GM18508 (cell line): ENCODE results near the gene SLC29A2.
"Not testable (repeated sequence)": the region's sequence is repeated elsewhere in the genome, so short reads cannot be mapped to it uniquely, and the experiment has no call there.

ENCODE experiments used
- ATAC-seq: cut with Tn5 transposase; IDR thresholded peaks from one replicate; pipeline ENCODE4 v1.9.1; 2021; ENCODE audit warnings: moderate number of reproducible peaks; ENCODE audit not compliant: insufficient read depth, unreplicated experiment

The SLC29A2 gene

DNA sequence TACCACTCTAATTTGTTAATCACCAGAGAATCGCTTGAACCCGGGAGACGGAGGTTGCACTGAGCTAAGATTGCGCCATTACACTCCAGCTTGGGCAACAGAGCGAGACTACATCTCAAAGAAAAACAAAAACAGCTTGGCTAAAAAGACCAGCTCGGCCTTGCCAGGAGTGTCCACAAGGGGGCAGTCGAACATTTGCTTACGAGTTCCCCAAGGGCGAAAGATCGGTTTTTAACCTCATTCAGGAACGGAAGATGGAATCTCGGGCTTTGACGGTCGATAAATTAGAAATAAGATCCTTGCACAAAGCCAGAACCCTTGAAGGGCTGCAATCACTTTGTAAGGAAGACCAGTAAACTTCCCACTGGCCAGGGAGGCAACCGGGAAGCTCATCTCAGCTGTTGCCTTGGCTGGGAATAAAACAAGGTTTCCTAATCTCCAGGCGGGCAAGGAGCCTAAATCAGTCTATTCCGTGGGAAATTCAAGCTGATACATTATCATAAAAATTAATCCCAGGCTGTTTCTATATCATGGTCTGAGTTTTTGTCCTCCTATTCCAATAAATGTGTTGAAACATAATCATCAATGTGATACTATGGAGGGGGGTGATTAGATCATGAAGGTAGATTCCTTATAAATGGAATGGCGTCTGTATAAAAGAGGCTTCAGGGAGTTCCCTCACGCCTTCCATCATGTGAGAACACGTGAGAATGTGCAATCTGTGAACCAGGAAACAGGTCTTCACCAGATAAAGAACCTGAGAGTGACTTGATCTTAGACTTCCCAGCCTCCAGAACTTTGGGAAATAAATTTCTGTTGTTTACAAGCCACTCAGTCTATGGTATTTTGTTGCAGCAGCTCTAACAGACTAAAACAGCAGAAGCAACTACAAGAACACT lies 14.9 kb upstream of the SLC29A2 start:
- ATAC-seq, result no peak

DNA sequence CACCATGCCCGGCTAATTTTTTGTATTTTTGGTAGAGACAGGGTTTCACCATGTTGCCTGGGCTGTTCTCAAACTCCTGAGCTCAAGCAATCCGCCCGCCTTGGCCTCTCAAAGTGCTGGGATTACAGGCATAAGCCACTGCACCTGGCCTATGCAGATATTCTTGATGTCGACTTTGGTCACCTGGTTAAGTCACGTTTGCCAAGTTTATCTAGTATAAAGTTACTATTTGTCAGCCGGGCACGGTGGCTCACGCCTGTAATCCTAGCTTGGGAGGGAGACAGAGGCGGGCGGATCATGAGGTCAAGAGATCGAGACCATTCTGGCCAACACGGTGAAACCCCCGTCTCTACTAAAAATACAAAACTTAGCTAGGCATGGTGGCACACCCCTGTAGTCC lies 12.8 kb upstream of the SLC29A2 start:
- ATAC-seq, result not testable (repeated sequence)

- ATAC-seq, result not testable (repeated sequence)
Observed at GRCh38 chr11:66380264-66380663, 8.7 kb upstream of the SLC29A2 start.

DNA sequence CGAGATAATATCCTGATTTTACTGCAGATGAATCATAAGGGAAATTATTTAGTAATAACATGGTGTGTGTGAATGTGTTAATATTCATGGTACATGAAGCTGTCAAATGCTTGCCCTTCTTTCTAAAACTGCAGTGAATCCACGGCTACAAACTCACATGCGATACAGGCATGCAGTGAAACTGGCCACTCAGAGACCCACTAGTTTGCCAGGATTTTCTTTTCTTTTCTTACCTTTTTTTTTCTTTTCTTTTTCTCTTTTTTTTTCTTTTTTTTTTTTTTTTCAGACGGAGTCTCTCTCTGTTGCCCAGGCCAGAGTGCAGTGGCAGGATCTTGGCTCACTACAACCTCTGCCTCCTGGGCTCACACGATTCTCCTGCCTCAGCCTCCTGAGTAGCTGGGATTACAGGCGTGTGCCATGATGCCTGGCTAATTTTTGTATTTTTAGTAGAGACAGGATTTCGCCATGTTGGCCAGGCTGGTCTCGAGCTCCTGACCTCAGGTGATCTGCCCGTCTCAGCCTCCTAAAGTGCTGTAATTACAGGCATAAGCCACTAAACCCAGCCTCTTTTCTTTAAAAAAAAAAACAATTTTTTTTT lies 2.2 kb upstream of the SLC29A2 start:
- ATAC-seq, result not testable (repeated sequence)

DNA sequence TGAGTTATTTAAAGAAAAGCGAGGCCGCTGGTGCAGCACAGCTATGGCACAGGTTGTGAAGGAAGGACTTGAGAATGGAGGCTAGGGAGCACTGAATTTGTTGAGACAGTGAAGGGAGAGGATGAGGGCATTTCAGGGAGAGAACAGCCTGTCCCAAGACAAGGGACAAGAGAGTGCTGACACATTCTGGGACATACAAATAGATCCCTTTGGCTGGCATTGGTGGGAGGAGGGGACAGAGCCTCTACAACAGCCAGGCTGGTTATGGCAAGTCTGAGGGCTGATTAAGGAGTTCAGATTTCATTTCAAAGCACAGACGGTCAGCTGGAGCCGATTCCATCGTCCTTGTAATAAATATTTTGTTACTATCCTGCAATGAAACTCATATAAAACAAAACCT lies 1.7 kb upstream of the SLC29A2 start:
- no peak for ATAC-seq

DNA sequence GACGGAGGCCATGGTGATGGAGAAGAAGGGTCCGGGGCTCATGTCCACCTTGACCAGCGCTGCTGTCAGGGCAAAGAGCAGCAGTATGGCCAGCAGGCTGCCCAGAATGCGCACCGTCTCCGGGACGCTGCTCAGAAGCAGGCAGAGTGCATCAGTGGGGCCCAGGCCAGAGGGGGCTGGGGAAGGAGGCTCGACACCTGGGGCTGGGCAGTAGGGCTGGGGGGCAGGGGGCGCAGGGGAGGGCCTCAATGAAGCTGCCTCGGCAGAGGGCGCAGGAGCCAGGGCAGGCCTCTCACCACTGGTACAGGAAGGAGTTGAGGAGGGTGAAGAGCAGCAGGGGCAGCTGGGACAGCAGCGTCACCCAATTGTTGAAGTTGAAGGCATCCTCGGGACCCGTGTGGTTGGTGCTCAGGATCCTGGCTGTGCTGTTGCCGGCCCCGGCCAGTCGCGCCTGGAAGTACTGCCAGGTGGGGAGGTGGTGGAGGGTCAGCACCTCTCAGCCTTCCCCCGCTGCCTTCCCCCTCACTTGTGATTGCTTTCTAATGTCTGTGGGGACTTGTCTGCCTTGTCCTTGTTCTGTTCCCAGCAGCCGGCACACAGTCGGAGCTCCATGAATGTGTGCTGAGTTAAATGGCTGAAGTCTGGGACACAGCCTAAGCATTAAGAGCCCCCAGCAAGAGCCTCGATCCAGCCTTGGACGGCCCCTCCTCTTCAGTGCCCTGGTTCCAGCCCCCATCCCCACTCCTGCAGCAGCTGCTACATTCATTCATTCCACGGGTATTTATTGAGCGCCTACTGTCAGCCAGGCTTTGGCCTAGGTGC lies 2.3 kb downstream of the SLC29A2 start:
- no peak for ATAC-seq

DNA sequence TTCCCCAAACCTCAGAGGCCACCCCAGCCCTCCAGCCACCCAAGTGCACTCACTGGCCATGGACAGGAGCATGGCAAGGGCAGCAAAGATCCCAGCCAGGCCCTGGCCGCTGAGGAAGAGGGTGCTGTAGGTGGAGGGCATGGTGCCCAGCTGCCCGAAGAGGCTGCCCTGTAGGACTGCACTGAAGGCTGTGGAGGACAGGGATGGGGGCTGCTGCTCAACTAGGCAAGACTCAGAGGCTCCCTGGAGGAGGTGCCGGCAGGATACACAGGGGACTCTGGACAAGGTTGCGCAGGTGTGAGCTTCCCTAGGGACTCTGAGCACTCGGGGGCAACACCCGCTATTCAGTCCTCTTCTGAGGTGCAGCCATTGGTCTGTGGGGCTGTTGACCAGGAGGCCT lies 3.1 kb downstream of the SLC29A2 start:
- ATAC-seq, result no peak

- ATAC-seq, result no peak
Observed at GRCh38 chr11:66367561-66368312, 3.8 kb downstream of the SLC29A2 start.

DNA sequence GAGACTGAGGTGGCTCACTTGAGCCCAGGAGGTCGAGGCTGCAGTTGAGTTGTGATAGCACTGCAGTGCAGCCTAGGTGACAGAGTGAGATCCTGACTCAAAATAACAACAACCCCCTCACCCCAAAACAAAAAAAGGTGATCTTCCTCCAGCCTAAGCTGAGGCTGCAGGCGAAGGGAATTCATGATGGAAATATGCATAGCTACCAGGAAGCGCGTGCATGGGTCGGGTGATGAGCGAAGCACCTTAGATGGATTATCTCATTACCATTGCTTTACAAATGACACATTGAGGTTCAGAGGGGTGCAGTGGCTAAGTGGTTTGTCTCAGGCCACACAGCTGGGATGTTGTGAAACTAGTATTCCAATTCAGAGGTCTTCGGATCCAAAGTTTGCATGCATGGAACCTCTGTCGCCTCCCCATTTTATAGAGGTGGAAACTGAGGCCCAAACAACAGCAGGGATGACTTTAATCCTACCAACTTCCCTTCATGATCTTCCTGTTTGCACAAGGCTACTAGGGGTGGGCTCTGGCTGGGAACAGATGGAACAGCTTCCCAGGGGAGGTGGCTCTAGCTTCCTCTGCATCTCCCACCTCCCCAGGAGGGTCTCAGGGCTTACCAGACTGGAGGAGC lies 4.6 kb downstream of the SLC29A2 start:
- ATAC-seq, result no peak

GRCh38 chr11:66365711-66366619 lies 5.6 kb downstream of the SLC29A2 start:
- no peak for ATAC-seq

DNA sequence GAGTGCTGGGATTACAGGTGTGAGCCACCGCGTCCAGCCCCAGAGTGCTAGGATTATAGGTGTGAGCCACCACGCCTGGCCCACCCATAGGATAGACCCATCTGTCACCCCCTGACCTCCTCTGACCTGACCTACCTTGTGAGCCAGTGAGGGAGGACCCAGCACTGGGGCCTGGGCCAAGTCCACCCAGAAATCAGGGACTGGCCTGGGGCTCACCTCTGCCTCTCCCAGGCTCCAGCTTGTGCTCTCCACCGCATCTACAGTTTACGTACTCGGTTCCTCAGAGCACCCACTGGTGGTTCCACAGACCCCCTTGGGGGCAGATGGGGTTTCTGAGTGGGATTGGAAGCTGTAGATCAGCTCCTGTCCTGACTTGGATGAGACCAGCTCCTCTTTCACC lies 6.4 kb downstream of the SLC29A2 start:
- no peak for ATAC-seq

DNA sequence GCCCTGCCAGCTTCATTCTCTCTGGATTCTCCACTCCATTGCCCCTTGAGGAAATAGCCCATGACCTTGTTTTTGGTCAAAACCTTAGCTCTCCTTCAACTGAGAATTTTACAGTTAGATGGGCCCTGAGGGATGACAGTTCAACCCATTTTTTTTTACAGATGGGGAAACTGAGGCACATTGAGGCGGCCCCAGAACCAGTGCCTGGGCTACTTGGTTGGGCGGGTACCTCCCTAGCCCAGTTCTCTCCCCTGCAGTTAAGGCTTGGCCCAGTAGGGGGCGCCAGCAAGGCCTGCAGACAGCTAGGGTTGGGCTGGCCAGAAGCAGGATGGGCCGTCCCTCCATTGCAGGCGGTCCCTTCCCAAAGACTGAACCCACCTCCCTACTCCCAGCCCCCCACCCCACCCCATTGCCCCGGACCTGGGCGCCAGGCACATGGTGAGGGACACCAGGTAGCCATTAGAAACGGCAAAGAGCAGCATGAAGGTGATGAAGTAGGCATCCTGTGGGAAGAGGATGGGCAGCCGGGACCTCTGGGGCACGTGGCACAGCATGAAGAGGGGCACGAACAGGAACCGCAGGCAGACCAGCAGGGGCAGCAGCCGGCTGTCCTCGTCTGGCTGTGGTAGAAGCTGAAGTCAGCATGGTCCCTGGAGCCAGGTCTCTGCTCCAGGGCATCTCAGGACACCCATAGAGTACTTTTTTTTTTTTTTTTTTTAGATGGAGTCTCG lies 7.6 kb downstream of the SLC29A2 start:
- no peak for ATAC-seq

DNA sequence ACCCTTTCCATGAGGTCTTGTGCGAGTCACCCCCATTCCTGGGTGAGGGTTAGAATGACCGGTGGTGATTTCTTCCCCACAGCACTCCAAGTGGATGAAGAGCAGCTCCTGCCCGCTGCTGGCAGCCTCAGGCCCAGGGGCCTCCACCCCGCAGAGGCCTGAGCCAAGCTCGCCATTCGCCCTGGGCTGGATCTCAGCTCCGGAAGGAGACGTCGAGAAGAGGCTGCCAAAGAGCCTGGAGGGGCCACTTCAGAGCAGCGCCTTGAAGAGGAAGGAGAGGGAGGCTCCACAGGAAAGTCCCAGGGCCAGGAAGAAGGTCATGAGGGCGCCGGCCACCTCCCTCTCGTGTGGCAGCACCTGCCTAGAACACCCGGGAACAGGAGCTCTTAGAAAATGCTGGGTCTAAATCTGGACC lies 8.4 kb downstream of the SLC29A2 start:
- no peak for ATAC-seq

GRCh38 chr11:66362481-66363147 lies 8.9 kb downstream of the SLC29A2 start:
- no peak for ATAC-seq

DNA sequence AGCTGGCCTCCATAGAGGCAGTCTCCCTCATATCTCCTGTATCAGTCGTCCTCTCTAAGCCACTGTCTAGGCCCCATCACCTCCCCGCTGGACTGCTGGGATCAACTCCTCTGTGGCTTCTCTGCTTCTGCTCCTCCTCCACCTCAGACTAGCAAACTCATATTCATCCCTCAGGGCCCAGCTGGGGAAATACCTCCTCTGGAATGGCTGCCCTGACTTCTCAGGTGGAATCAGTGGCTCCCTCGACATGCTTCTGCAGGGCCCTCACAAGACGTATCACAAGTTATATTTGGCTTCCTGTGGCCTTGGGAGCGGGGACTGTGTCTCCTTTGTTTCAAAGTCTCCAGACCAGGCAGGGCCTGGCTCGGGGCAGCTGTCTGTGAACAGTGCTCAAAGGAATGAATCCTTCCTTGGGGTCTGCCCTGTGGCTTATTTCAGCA lies 10.0 kb downstream of the SLC29A2 start:
- ATAC-seq, result no peak

GRCh38 chr11:66360406-66361073 lies 11.0 kb downstream of the SLC29A2 start:
- ATAC-seq, result no peak

- no peak for ATAC-seq
Observed at GRCh38 chr11:66359662-66360087, 11.9 kb downstream of the SLC29A2 start.
